Activated CD4-positive, alpha-beta T cell treated with anti-CD3 and anti-CD28 coated beads for 48 hours (primary cell): ENCODE measurements around the gene ERO1A.

Source experiments
- DNase-seq: peaks from one replicate; pipeline ENCODE4 v3.0.0-alpha.2; 2020

ERO1A gene

GRCh38 chr14:52599974-52600373, 95.4 kb downstream of the ERO1A start:
- no peak for DNase-seq

DNA sequence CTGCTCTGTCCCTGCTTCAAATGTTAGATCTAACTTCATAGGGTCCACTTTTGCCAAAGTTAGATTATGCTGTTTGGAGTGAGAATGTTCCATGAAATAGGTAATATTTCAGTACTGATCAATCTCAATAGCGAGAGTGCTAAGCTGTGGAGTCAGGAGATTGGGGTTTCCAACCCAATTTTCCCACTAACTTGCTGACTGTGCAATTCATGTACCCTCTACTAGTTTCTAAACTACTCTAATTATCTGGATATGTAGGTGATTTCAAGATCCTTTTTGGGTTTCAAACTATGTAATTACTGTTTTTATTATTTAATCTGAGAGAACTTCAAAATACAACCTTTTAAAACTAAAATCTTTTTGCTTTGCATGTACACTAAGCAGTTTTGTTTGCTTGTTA, 96.8 kb downstream of the ERO1A start:
- DNase-seq, result no peak

DNA sequence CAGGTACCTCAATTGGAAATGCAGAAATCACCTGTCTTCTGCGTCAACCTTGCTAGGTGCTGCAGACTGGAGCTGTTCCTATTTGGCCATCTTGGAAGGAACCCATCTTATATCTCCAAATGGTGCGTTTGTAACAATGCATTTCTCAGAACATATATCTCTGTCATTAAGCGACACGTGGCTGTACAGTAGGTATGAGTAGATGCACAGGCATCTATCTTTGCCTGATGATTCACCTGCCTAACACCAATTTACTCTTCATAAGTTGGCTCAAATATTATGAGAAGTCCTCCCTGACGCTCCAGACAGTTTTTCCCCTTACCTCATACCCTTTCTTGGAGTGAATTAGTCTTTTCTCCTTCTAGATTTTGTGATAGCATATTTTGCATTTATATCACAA, 98.5 kb downstream of the ERO1A start:
- no peak for DNase-seq

DNA sequence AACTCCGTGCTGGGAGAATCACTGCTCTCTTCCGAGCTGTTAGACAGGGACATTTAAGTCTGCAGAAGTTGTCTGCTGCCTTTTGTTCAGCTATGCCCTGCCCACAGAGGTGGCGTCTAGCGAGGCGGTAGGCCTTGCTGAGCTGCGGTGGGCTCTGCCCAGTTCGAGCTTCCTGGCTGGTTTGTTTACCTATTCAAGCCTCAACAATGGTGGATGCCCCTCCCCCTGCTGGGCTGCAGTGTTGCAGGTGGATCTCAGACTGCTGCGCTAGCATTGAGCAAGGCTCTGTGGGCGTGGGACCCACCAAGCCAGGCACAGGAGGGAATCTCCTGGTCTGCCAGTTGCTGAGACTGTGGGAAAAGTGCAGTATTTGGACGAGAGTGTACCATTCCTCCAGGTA, 99.0 kb downstream of the ERO1A start:
- no peak for DNase-seq

- no peak for DNase-seq
These were observed 105.0 kb downstream of the ERO1A start for GRCh38 chr14:52590318-52590717.
